HepG2 (cell line): ENCODE results near the gene ICE2. TPM values are rescaled to one million over a fixed set of nuclear protein-coding genes. Genes with fewer than 3 reads are reported as not detected.
A peak's percentile ranks its signal among the peaks of the same experiment; 100 is the strongest.

Experiments
- ATAC-seq: fragments of 200-7000 bp; cut with Tn5 transposase; 3 replicates; pipeline ENCODE4 v1.9.1; 2020; ENCODE audit warnings: mild to moderate bottlenecking, moderate library complexity
- BruUV-seq: library from RNA; stranded (reverse); fragments of 400-500 nt; replicated peaks from 2 replicates; lab custom pipeline; 2021; lab: Mats Ljungman, UMichigan
- CTCF ChIA-PET: fragments of 300-600 bp; formaldehyde crosslinking; extraction: SDS; loops from one replicate; lab custom pipeline; 2021; ENCODE audit warnings: low total read pairs, inconsistent platforms, low intra/inter-chr PET ratio; lab: Yijun Ruan, JAX
- POLR2A ChIA-PET: fragments of 350-600 bp; sonication (Branson Sonifier 250); formaldehyde crosslinking; loops from one replicate; lab custom pipeline; 2020; ENCODE audit warnings: antibody characterized with exemption, inconsistent platforms; lab: Yijun Ruan, JAX
- DNase-seq: peaks from one replicate; pipeline ENCODE4 v3.0.0-alpha.2; 2015; ENCODE audit warnings: low spot score
- FAIRE-seq: peaks from 3 replicates; lab custom pipeline; 2011; peaks lifted over from hg19 to GRCh38; lab: Jason Lieb, UNC
- H2AFZ ChIP-seq: one replicate; pipeline ENCODE4 v1.6.1; 2011; ENCODE audit warnings: low read length, inconsistent platforms
- H3K27ac ChIP-seq: fragments of 300-600 bp; 3 replicates; pipeline ENCODE4 v1.8.0; 2011; ENCODE audit warnings: mixed run types, mild to moderate bottlenecking, mixed read lengths, low read length, inconsistent platforms; ENCODE audit not compliant: insufficient read depth; ENCODE audit errors: extremely low read length
- H3K27me3 ChIP-seq, 2 experiments: fragments of 200-600 bp in 1 of 2; 2 replicates in 1 of 2; 3 replicates in 1 of 2; pipeline versions ENCODE4 v1.6.0 to v1.8.0; 2011; ENCODE audit warnings: low read length in 2 of 2, mild to moderate bottlenecking in 2 of 2, moderate library complexity in 2 of 2, inconsistent platforms in 1 of 2; ENCODE audit not compliant: insufficient read depth in 2 of 2, control insufficient read depth in 1 of 2
- H3K36me3 ChIP-seq, 2 experiments: fragments of 200-600 bp in 1 of 2; replicated peaks in 1 of 2; 2 replicates in 1 of 2; 3 replicates in 1 of 2; pipeline versions ENCODE4 v1.5.1 to v1.8.0; 2011; ENCODE audit warnings: low read length in 2 of 2, inconsistent platforms in 1 of 2; ENCODE audit not compliant: insufficient read depth in 2 of 2, control insufficient read depth in 1 of 2
- H3K4me1 ChIP-seq: 2 replicates; pipeline ENCODE4 v1.5.1; 2012; ENCODE audit warnings: low read length, inconsistent platforms; ENCODE audit not compliant: insufficient read depth
- H3K4me2 ChIP-seq: 2 replicates; pipeline ENCODE4 v1.6.0; 2011; ENCODE audit warnings: low read depth, low read length, inconsistent platforms
- H3K4me3 ChIP-seq, 3 experiments: fragments of 200-600 bp in 1 of 3; sonication (generic), shearing (Covaris generic) in 1 of 3; replicated peaks in 1 of 3; 2 replicates each; pipeline ENCODE4 v1.5.1; 2011 to 2016; ENCODE audit warnings: low read length in 3 of 3, inconsistent platforms in 2 of 3, low read depth in 2 of 3, mild to moderate bottlenecking in 2 of 3, control low read depth in 1 of 3, mixed read lengths in 1 of 3; ENCODE audit not compliant: insufficient read depth in 1 of 3
- H3K79me2 ChIP-seq: one replicate; pipeline ENCODE4 v1.6.1; 2011; ENCODE audit warnings: low read length, inconsistent platforms; ENCODE audit not compliant: insufficient read depth
- H3K9ac ChIP-seq: 2 replicates; pipeline ENCODE4 v1.6.0; 2011; ENCODE audit warnings: mild to moderate bottlenecking, low read depth, low read length, inconsistent platforms; ENCODE audit not compliant: insufficient read depth
- H3K9me3 ChIP-seq: 2 replicates; pipeline ENCODE4 v1.5.1; 2012; ENCODE audit warnings: mild to moderate bottlenecking, low read length
- H4K20me1 ChIP-seq: 2 replicates; pipeline ENCODE4 v1.6.0; 2011; ENCODE audit warnings: inconsistent platforms, mild to moderate bottlenecking, low read length, moderate library complexity; ENCODE audit not compliant: insufficient read depth
- ADNP ChIP-seq: sonication (generic); formaldehyde crosslinking; IDR thresholded peaks from 2 replicates; pipeline ENCODE4 v1.4.0; 2020; ENCODE audit warnings: missing genetic modification reagents
- CBX2 ChIP-seq, 2 experiments: fragments of 200-600 bp in 1 of 2; sonication (generic); formaldehyde crosslinking in 1 of 2; IDR thresholded peaks; 2 replicates each; pipeline versions ENCODE4 v1.7.0 to v1.8.1; 2018 to 2022; ENCODE audit warnings: low read depth in 2 of 2, low read length in 1 of 2, mild to moderate bottlenecking in 1 of 2, missing genetic modification reagents in 1 of 2
- MAFK ChIP-seq, 2 experiments: IDR thresholded peaks in 1 of 2; conservative IDR thresholded peaks in 1 of 2; 2 replicates each; pipeline ENCODE4 v1.6.1; 2011; ENCODE audit warnings: improper control_type of control experiment in 2 of 2, low read length in 2 of 2
- NCOR1 ChIP-seq: fragments of 200-600 bp; sonication (generic); IDR thresholded peaks from 2 replicates; pipeline ENCODE4 v1.7.0; 2017; ENCODE audit warnings: antibody characterized with exemption, low read length, borderline replicate concordance
- ZNF24 ChIP-seq: fragments of 450-650 bp; IDR thresholded peaks from 2 replicates; pipeline ENCODE4 v1.6.1; 2017; ENCODE audit warnings: antibody characterized with exemption, mild to moderate bottlenecking
- ZNF383 ChIP-seq: sonication (generic); formaldehyde crosslinking; IDR thresholded peaks from 2 replicates; pipeline ENCODE4 v1.4.0; 2020; ENCODE audit warnings: missing genetic modification reagents, mild to moderate bottlenecking, borderline replicate concordance
- WGBS: methylation state at CpG from one replicate; pipeline ENCODE4 v1.1.6; 2017; ENCODE audit warnings: low lambda C conversion rate; 5-methylcytosine and 5-hydroxymethylcytosine counted together
- in situ Hi-C: cut with HindIII; loops from 2 replicates; pipeline ENCODE4 v1.10.0; 2017; ENCODE audit warnings: low pct_unique_long_range_greater_than_20kb; ENCODE audit not compliant: extremely low pct_ligation_motif_present
- intact Hi-C: fragments of 100-400 bp; cut with micrococcal nuclease; formaldehyde crosslinking; loops from one replicate; pipeline ENCODE4 v1.10.0; 2022; ENCODE audit not compliant: unreplicated experiment
- polyA plus RNA-seq, 8 experiments: library from polyadenylated mRNA; depleted of rRNA in 3 of 8; stranded (reverse) in 7 of 8; unstranded in 1 of 8; fragments of >200 nt; fragmentation: Illumina TruSeq in 4 of 8; extraction: Trizol in 4 of 8; gene quantifications; 2 replicates each; pipeline versions ENCODE4 v1.2.1 to v1.2.3, GENCODE V29; 2011 to 2016; ENCODE audit warnings: low read depth in 4 of 8, missing spikeins in 1 of 8, mixed read lengths in 1 of 8; ENCODE audit not compliant: insufficient read depth in 1 of 8
- total RNA-seq, 5 experiments: library from RNA; depleted of rRNA; stranded (reverse); fragments of >200 nt; fragmentation: Illumina TruSeq; extraction: Trizol; gene quantifications; 2 replicates each; pipeline ENCODE4 v1.2.3, GENCODE V29; 2016; ENCODE audit warnings: low read depth in 1 of 5
- TF ChIP-seq, protein P1 (sequence below): sonication (generic); formaldehyde crosslinking; IDR thresholded peaks from 2 replicates; pipeline ENCODE4 v1.4.0; 2020; ENCODE audit warnings: missing genetic modification reagents, borderline replicate concordance

Gene ICE2
- total and polyA plus RNA-seq, 2 of the 13 experiments (the other 11 are each of a cell fraction or from before 2014, with no cell fraction given): 24.8 to 26.4 TPM

DNA sequence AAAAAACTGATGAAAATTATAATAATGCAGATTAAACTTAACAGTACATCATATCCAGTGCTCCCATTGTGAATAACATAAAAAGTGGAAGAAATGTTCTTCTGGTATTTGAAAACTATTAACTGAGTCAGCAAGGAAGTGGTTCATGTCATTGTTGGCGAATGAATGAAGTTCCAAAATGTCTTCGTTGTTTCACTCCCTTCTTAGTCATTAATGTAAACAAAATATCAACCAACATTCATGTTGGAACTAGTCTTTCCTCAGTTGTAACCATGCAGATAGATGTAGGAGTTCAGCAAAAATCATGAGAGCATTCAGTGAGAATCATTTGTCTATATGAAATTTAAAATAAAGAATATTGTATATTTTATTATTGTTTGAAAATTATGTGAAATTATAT, 44.1 kb upstream of the ICE2 start:
- no peaks in the 10 kb centered on the region for H3K4me1 ChIP-seq
- H3K4me3 ChIP-seq: no peak overlapping the region
- 0 out of 2 replicates have a peak, but pooled peaks have one; percentile 36 for TF ChIP-seq ZNF24
- no peak for TF ChIP-seq CBX2 (IDR thresholded peaks at IDR 0.05; ENCODE audit: low read depth, low read length)
- no peak for TF ChIP-seq CBX2 (CRISPR knock-in tag; IDR thresholded peaks at IDR 0.05; ENCODE audit: low read depth)
- TF ChIP-seq, protein P1, sequence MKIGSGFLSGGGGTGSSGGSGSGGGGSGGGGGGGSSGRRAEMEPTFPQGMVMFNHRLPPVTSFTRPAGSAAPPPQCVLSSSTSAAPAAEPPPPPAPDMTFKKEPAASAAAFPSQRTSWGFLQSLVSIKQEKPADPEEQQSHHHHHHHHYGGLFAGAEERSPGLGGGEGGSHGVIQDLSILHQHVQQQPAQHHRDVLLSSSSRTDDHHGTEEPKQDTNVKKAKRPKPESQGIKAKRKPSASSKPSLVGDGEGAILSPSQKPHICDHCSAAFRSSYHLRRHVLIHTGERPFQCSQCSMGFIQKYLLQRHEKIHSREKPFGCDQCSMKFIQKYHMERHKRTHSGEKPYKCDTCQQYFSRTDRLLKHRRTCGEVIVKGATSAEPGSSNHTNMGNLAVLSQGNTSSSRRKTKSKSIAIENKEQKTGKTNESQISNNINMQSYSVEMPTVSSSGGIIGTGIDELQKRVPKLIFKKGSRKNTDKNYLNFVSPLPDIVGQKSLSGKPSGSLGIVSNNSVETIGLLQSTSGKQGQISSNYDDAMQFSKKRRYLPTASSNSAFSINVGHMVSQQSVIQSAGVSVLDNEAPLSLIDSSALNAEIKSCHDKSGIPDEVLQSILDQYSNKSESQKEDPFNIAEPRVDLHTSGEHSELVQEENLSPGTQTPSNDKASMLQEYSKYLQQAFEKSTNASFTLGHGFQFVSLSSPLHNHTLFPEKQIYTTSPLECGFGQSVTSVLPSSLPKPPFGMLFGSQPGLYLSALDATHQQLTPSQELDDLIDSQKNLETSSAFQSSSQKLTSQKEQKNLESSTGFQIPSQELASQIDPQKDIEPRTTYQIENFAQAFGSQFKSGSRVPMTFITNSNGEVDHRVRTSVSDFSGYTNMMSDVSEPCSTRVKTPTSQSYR (CRISPR knock-in tag): no peak
- no peak for TF ChIP-seq NCOR1
- no peak for TF ChIP-seq ZNF383
- TF ChIP-seq ADNP (CRISPR knock-in tag): no peak
- peak; percentile 11 to 19; a peak in 1 of 4 replicates for TF ChIP-seq MAFK (conservative IDR thresholded peaks at IDR 0.05 in 1 of 2, IDR thresholded peaks at IDR 0.05 in 1 of 2; ENCODE audit: low read length in 2 of 2)
- ATAC-seq: no peak
- no peak for FAIRE-seq
- POLR2A ChIA-PET: no interaction called here
- H3K9ac ChIP-seq: no peak overlapping the region
- CTCF ChIA-PET: no interaction called here
- H2AFZ ChIP-seq: no peak overlapping the region
- H3K27me3 ChIP-seq: no peaks in the 10 kb centered on the region
- H3K36me3 ChIP-seq: peaks cover 8 to 42% of the 10 kb centered on the region in 2 experiments
- 50% methylated on average over 2 of the region's 2 CpGs for WGBS
- H4K20me1 ChIP-seq: peaks cover 17% of the 10 kb centered on the region
- in situ Hi-C loops (no loop called here), intact Hi-C loops (no loop called here)
- no peaks in the 10 kb centered on the region for H3K9me3 ChIP-seq
- DNase-seq: no peak
- no TSS peak for BruUV-seq
- no peak overlapping the region for H3K27ac ChIP-seq
- peaks cover 11% of the 10 kb centered on the region for H3K79me2 ChIP-seq
- no peak overlapping the region for H3K4me2 ChIP-seq
